Neuronal stem cell (in vitro differentiated cells): ENCODE measurements around the gene ZNF366.
A peak's percentile ranks its signal among the peaks of the same experiment; 100 is the strongest.

Experiments
- DNase-seq: peaks from one replicate; pipeline ENCODE4 v3.0.0-alpha.2; 2013; ENCODE audit warnings: low spot score
- H2AFZ ChIP-seq: one replicate; pipeline ENCODE4 v1.6.1; 2013; ENCODE audit warnings: mild to moderate bottlenecking, low read length, inconsistent platforms
- H2AK5ac ChIP-seq: 2 replicates; pipeline ENCODE4 v1.6.1; 2013; ENCODE audit warnings: low read depth, mild to moderate bottlenecking, inconsistent platforms, low read length, moderate library complexity, mixed read lengths
- H2BK120ac ChIP-seq: 2 replicates; pipeline ENCODE4 v1.6.1; 2013; ENCODE audit warnings: low read depth, mild to moderate bottlenecking, inconsistent platforms, low read length, moderate library complexity, mixed read lengths
- H2BK12ac ChIP-seq: one replicate; pipeline ENCODE4 v1.6.1; 2013; ENCODE audit warnings: low read length, inconsistent platforms
- H2BK15ac ChIP-seq: 2 replicates; pipeline ENCODE4 v1.6.1; 2013; ENCODE audit warnings: mild to moderate bottlenecking, low read length, inconsistent platforms, mixed read lengths
- H2BK5ac ChIP-seq: one replicate; pipeline ENCODE4 v1.6.1; 2013; ENCODE audit warnings: inconsistent platforms, mild to moderate bottlenecking, low read length, moderate library complexity
- H3K14ac ChIP-seq: one replicate; pipeline ENCODE4 v1.6.1; 2013; ENCODE audit warnings: low read length, inconsistent platforms
- H3K18ac ChIP-seq: 2 replicates; pipeline ENCODE4 v1.6.1; 2013; ENCODE audit warnings: low read length, inconsistent platforms
- H3K23ac ChIP-seq: 2 replicates; pipeline ENCODE4 v1.6.1; 2013; ENCODE audit warnings: low read depth, mild to moderate bottlenecking, mixed read lengths, low read length, inconsistent platforms; ENCODE audit not compliant: poor library complexity
- H3K27ac ChIP-seq: replicated peaks from 3 replicates; pipeline ENCODE4 v1.5.1; 2013; ENCODE audit warnings: low read length, inconsistent platforms
- H3K27me3 ChIP-seq, 3 experiments: 2 replicates each; pipeline ENCODE4 v1.6.1; 2013; ENCODE audit warnings: low read length in 3 of 3, mild to moderate bottlenecking in 2 of 3, inconsistent platforms in 1 of 3, low read depth in 1 of 3, mixed read lengths in 1 of 3, moderate library complexity in 1 of 3; ENCODE audit not compliant: control insufficient read depth in 3 of 3, insufficient read depth in 3 of 3
- H3K36me3 ChIP-seq, 2 donors: replicated peaks in 1 of 2; 2 replicates each; pipeline ENCODE4 v1.6.1; 2013; ENCODE audit warnings: low read length in 2 of 2; ENCODE audit not compliant: control insufficient read depth in 2 of 2, insufficient read depth in 2 of 2
- H3K4ac ChIP-seq: 2 replicates; pipeline ENCODE4 v1.6.1; 2013; ENCODE audit warnings: inconsistent platforms, mild to moderate bottlenecking, low read length, moderate library complexity
- H3K4me1 ChIP-seq, 2 donors: 1 replicate in 1 of 2; 2 replicates in 1 of 2; pipeline ENCODE4 v1.6.1; 2013; ENCODE audit warnings: low read length in 2 of 2, low read depth in 1 of 2; ENCODE audit not compliant: control insufficient read depth in 2 of 2, insufficient read depth in 1 of 2
- H3K4me2 ChIP-seq: one replicate; pipeline ENCODE4 v1.6.1; 2013; ENCODE audit warnings: mild to moderate bottlenecking, low read length, inconsistent platforms; ENCODE audit not compliant: insufficient read depth, poor library complexity, severe bottlenecking
- H3K4me3 ChIP-seq, 2 donors: 2 replicates each; pipeline ENCODE4 v1.5.1; 2013; ENCODE audit warnings: low read length in 2 of 2, mild to moderate bottlenecking in 2 of 2, inconsistent platforms in 1 of 2, moderate library complexity in 1 of 2
- H3K79me1 ChIP-seq: one replicate; pipeline ENCODE4 v1.6.1; 2013; ENCODE audit warnings: low read depth, mild to moderate bottlenecking, inconsistent platforms, low read length, moderate library complexity
- H3K9ac ChIP-seq: one replicate; pipeline ENCODE4 v1.6.1; 2013; ENCODE audit warnings: mild to moderate bottlenecking, low read depth, low read length, inconsistent platforms; ENCODE audit not compliant: poor library complexity
- H3K9me3 ChIP-seq, 2 donors: replicated peaks in 1 of 2; 2 replicates each; pipeline versions ENCODE3 to v1.6.1; 2013; ENCODE audit warnings: low read length in 2 of 2, mild to moderate bottlenecking in 2 of 2, inconsistent platforms in 1 of 2, low read depth in 1 of 2, mixed read lengths in 1 of 2, moderate library complexity in 1 of 2; ENCODE audit not compliant: control insufficient read depth in 2 of 2, insufficient read depth in 1 of 2
- H4K8ac ChIP-seq: one replicate; pipeline ENCODE4 v1.6.1; 2013; ENCODE audit warnings: low read depth, mild to moderate bottlenecking, inconsistent platforms, low read length, moderate library complexity
- H4K91ac ChIP-seq: one replicate; pipeline ENCODE4 v1.6.1; 2013; ENCODE audit warnings: low read length, low read depth, mild to moderate bottlenecking, inconsistent platforms; ENCODE audit not compliant: poor library complexity
- WGBS, 2 donors: extraction: QIAGEN DNeasy Blood & Tissue Kit; methylation state at CpG; one replicate each; pipeline ENCODE4 v1.1.7; 2013; ENCODE audit warnings: missing lambda C conversion rate in 2 of 2, mixed read lengths in 1 of 2; ENCODE audit not compliant: insufficient read length in 2 of 2, insufficient replicate concordance in 1 of 2; ENCODE audit errors: extremely low coverage in 2 of 2; 5-methylcytosine and 5-hydroxymethylcytosine counted together

ZNF366 gene

DNA sequence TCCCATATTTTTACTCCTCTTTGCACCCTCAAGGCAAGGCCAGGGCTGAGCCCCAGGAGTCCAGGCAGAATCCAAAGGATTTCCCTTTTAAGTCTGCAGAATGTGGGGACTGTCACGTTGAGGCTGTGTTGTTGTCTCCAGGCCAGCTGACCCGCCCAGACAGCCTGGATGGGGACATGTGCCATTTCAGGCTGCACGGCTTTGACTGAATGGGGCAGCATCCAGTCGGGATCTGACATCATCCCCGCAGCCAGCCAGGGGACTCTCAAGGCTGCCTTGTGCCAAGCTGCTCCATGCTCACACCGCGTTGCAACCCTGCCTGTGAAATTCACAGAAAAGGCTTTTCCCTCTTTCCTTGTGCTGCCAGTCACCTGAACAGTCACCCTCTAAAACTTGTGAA is 2.2 kb upstream of the ZNF366 start:
- WGBS, 2 donors: no CpG with 5 or more reads among the region's 7 CpGs
- no peaks in the 10 kb centered on the region for H3K4me1 ChIP-seq
- H3K14ac ChIP-seq: no peak overlapping the region
- no peak overlapping the region for H3K27ac ChIP-seq
- no peak overlapping the region for H3K4ac ChIP-seq
- no peaks in the 10 kb centered on the region for H3K36me3 ChIP-seq
- no peaks in the 10 kb centered on the region for H3K79me1 ChIP-seq
- H3K9me3 ChIP-seq: peaks cover 0 to 5% of the 10 kb centered on the region in 2 donors
- no peak overlapping the region for H2AFZ ChIP-seq
- no peak overlapping the region for H2BK12ac ChIP-seq
- no peaks in the 10 kb centered on the region for H3K27me3 ChIP-seq
- H2BK15ac ChIP-seq: no peak overlapping the region
- H2BK120ac ChIP-seq: no peak overlapping the region
- H3K9ac ChIP-seq: no peak overlapping the region
- no peak for DNase-seq
- H3K23ac ChIP-seq: no peak overlapping the region
- no peak overlapping the region for H4K8ac ChIP-seq
- no peak overlapping the region for H3K18ac ChIP-seq
- H2AK5ac ChIP-seq: no peak overlapping the region
- H2BK5ac ChIP-seq: no peak overlapping the region
- no peak overlapping the region for H4K91ac ChIP-seq
- no peak overlapping the region for H3K4me2 ChIP-seq
- H3K4me3 ChIP-seq: no peak overlapping the region

DNA sequence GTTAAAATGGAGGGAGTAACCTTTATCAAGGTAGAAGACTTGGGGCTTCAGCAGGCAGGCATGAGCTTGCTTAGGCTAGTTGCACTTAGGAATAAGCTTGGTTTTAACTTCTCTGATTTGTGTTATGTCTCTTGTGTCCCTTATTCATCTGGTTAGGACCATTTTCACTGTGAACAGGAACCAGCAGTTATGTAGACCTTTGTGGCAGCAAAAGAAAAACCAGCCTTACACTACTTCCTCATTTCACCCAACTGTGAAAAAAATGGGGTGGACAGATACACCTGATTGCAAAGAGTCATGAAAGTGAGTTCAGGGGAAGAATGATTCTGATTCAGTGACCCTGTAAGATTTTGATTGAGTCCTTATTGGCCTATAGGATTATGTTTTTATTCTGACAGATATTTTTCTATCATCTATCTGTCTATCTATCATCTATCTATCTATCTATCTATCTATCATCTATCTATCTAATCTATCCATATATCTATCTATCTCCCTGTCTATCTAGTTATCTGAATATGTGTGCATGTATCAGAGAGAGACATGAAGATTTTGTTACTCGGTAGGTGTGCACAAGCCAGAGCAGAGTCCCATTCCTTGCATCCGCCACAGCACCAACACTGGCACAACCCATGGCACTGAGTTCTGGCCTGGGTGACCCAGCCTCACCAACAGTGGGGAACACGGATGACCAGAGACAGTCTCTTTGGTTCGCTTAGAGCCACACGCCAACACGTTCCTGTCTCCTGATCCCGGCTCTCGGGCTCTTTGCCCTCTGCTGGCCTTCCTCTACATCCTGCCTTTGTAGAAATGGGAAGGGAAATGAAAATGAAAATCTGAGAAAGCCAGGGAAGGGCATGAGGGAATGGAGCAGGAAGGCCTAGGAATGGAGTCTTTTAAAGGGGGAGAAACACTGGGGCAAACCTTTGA is 1.3 kb upstream of the ZNF366 start:
- H3K4ac ChIP-seq: no peak overlapping the region
- no CpG with 5 or more reads among the region's 8 CpGs for WGBS, 2 donors
- no peak overlapping the region for H2BK12ac ChIP-seq

DNA sequence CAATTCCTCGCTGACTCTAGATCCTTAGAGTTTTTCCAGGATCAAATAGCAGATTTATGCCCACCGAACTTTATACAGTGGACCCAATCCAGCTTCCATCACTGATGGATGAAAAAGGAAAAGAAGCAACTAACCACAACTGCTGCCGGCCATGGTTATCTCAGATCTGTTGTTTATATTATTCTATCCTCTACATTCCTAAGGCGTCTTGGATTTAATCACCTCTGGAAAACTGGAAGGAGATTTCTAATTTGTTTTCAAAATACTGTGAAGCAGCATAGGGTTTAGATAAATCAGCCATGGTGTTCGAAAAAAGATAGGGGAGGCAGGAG is 663 bp upstream of the ZNF366 start:
- Histone ChIP-seq H3K4ac (no peak overlapping the region), H3K4me2 (no peak overlapping the region), H2BK5ac (no peak overlapping the region), H3K4me3 (no peak overlapping the region), H4K91ac (no peak overlapping the region), H4K8ac (no peak overlapping the region), H3K9me3 (peaks cover 0 to 5% of the 10 kb centered on the region in 2 donors), H3K23ac (no peak overlapping the region), H3K4me1 (peaks cover 0 to 2% of the 10 kb centered on the region in 2 donors), H3K27ac (no peak overlapping the region), H2AFZ (peak overlapping the region; percentile 68), H2BK15ac (no peak overlapping the region), H3K14ac (no peak overlapping the region), H2BK120ac (no peak overlapping the region), H3K18ac (no peak overlapping the region), H3K79me1 (no peaks in the 10 kb centered on the region), H2BK12ac (no peak overlapping the region), H3K9ac (no peak overlapping the region), H2AK5ac (no peak overlapping the region), H3K36me3 (no peaks in the 10 kb centered on the region), H3K27me3 (no peaks in the 10 kb centered on the region)
- no peak for DNase-seq
- no CpG with 5 or more reads among the region's 5 CpGs for WGBS, 2 donors

More for the DNA sequence above, 1.3 kb upstream of the ZNF366 start:
- Histone ChIP-seq H3K9me3 (peaks cover 0 to 5% of the 10 kb centered on the region in 2 donors), H4K8ac (no peak overlapping the region), H3K4me1 (peaks cover 0 to 2% of the 10 kb centered on the region in 2 donors), H2AK5ac (no peak overlapping the region), H3K79me1 (no peaks in the 10 kb centered on the region), H3K36me3 (no peaks in the 10 kb centered on the region), H3K4me2 (no peak overlapping the region), H3K18ac (no peak overlapping the region), H2BK5ac (no peak overlapping the region), H3K4me3 (no peak overlapping the region), H3K27me3 (no peaks in the 10 kb centered on the region), H3K27ac (no peak overlapping the region), H4K91ac (no peak overlapping the region), H3K14ac (no peak overlapping the region), H2BK120ac (no peak overlapping the region), H3K9ac (no peak overlapping the region), H3K23ac (no peak overlapping the region), H2AFZ (no peak overlapping the region), H2BK15ac (no peak overlapping the region)
- DNase-seq: no peak

DNA sequence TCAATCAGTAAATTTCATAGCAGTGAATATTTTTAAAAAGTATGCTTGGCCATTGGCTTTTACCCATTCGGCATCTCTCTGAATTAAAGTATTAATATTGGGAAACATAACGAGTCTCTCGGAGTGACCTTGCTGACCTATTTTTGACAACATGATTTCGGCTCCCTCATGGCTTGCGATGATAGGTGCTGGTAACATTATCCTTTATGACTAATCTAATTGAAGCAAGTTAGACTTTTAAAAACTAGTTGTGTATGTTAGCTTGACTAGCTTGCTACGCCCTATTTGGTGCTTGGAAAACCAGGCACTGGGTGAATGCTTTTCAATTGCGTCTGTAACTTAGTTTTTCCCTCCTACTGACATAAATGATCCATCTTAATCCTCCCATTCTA is 1.1 kb downstream of the ZNF366 start:
- no peaks in the 10 kb centered on the region for H3K36me3 ChIP-seq
- no peak overlapping the region for H2BK12ac ChIP-seq
- WGBS, 2 donors: no CpG with 5 or more reads among the region's 7 CpGs
- H4K91ac ChIP-seq: no peak overlapping the region
- H3K18ac ChIP-seq: no peak overlapping the region
- no peak overlapping the region for H3K27ac ChIP-seq
- H3K4me1 ChIP-seq: peaks cover under 1 to 2% of the 10 kb centered on the region in 2 donors
- H3K23ac ChIP-seq: no peak overlapping the region
- no peak overlapping the region for H3K9ac ChIP-seq
- no peak overlapping the region for H2AK5ac ChIP-seq
- H3K4me2 ChIP-seq: no peak overlapping the region
- H3K9me3 ChIP-seq: no peaks in the 10 kb centered on the region
- H4K8ac ChIP-seq: no peak overlapping the region
- H2BK5ac ChIP-seq: no peak overlapping the region
- H2AFZ ChIP-seq: no peak overlapping the region
- H3K14ac ChIP-seq: no peak overlapping the region
- no peak overlapping the region for H2BK120ac ChIP-seq
- no peak overlapping the region for H2BK15ac ChIP-seq
- H3K4ac ChIP-seq: no peak overlapping the region
- H3K27me3 ChIP-seq: no peaks in the 10 kb centered on the region
- no peak for DNase-seq
- H3K4me3 ChIP-seq: no peak overlapping the region
- no peaks in the 10 kb centered on the region for H3K79me1 ChIP-seq
